Measurements from ENCODE around the gene MT1G. TPM values are rescaled to one million over a fixed set of nuclear protein-coding genes. Genes with fewer than 3 reads are reported as not detected.

MT1G gene
- total and polyA plus RNA-seq, 12 donors: 3.7 to 146 (median 14.1) TPM; not detected in 1

DNA sequence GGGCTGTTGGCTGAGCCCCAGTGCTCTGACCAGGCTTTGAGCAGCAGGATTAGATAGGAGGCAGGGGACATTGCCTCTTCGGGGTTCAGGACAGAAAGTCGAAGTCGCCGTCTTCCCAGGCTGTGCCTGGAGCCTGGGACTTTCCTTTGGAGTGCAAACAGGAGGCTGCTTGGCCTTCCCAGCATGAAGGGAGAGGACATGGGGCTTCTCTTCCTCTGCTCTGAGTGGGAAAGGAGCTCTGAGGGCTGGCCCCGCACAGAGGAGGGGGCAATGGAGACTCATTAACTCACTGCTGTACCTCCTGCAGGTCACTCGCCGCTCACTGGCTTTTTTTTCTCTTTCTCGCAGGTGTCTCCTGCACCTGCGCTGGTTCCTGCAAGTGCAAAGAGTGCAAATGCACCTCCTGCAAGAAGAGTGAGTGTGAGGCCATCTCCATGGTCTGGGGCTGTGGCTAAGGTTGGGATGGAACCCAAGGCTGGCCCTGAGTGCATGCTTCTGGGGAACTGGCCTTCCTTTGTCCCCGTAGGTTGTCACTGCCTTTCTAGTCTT, 9.5 kb downstream of the MT1G start:
- intact Hi-C loops (cut with DNase I): no loop called here
- Histone ChIP-seq H3K4me1 (replicated peaks in 1 of 2) (peaks cover 3 to 15% of the 10 kb centered on the region in 2 donors), H3K36me3 (replicated peaks in 1 of 2) (no peaks in the 10 kb centered on the region), H3K27ac (peak overlapping the region in 3 of 5 donors; percentile 60 to 96 (median 83)), H3K4me3 (peak overlapping the region in 1 of 4 donors; percentile 79), H3K27me3 (no peaks in the 10 kb centered on the region), H3K9me3 (replicated peaks in 1 of 3) (no peaks in the 10 kb centered on the region)
- 45 to 50% (median 47%) methylated on average over 6 to 10 of the region's 10 CpGs for WGBS, 4 donors
- DNase-seq: no peak
- TF ChIP-seq, protein P1, sequence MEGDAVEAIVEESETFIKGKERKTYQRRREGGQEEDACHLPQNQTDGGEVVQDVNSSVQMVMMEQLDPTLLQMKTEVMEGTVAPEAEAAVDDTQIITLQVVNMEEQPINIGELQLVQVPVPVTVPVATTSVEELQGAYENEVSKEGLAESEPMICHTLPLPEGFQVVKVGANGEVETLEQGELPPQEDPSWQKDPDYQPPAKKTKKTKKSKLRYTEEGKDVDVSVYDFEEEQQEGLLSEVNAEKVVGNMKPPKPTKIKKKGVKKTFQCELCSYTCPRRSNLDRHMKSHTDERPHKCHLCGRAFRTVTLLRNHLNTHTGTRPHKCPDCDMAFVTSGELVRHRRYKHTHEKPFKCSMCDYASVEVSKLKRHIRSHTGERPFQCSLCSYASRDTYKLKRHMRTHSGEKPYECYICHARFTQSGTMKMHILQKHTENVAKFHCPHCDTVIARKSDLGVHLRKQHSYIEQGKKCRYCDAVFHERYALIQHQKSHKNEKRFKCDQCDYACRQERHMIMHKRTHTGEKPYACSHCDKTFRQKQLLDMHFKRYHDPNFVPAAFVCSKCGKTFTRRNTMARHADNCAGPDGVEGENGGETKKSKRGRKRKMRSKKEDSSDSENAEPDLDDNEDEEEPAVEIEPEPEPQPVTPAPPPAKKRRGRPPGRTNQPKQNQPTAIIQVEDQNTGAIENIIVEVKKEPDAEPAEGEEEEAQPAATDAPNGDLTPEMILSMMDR (IDR thresholded peaks at IDR 0.05): no peak
- no peak for TF ChIP-seq POLR2A (IDR thresholded peaks at IDR 0.05)

- Histone ChIP-seq H3K9me3 (replicated peaks in 1 of 3) (no peaks in the 10 kb centered on the region), H3K36me3 (replicated peaks in 1 of 2) (no peaks in the 10 kb centered on the region), H3K27me3 (no peaks in the 10 kb centered on the region), H3K27ac (peak within 1 kb of the TSS; percentile 27 to 96 (median 60)), H3K4me3 (peak within 1 kb of the TSS in 2 of 4 donors; percentile 18 to 79), H3K4me1 (replicated peaks in 1 of 2) (peaks cover 3 to 15% of the 10 kb centered on the region in 2 donors)
- DNase-seq: peak; percentile 91 to 98 (median 96)
- intact Hi-C loops (cut with DNase I): no loop called here
- peak; percentile 17 to 65 for TF ChIP-seq POLR2A (IDR thresholded peaks at IDR 0.05)
- TF ChIP-seq, protein P1 (IDR thresholded peaks at IDR 0.05): no peak
- WGBS, 4 donors: 0 to 1% (median 0%) methylated on average over 12 to 46 of the region's 46 CpGs
Measured at GRCh38 chr16:56657555-56658326, 10.1 kb downstream of the MT1G start, which contains the start of gene MT1F. Gene MT1F (plus strand): TSS chr16:56657959. CDS start chr16:56658059, 100 bp downstream.

GRCh38 chr16:56653218-56653617, 14.6 kb downstream of the MT1G start:
- intact Hi-C loops (cut with DNase I): no loop called here
- WGBS, 4 donors: 86 to 89% (median 87%) methylated on average over 7 of the region's 7 CpGs
- DNase-seq: no peak
- Histone ChIP-seq H3K9me3 (replicated peaks in 1 of 3) (no peaks in the 10 kb centered on the region), H3K27ac (no peak overlapping the region), H3K36me3 (replicated peaks in 1 of 2) (no peaks in the 10 kb centered on the region), H3K4me3 (no peak overlapping the region), H3K27me3 (no peaks in the 10 kb centered on the region), H3K4me1 (replicated peaks in 1 of 2) (peaks cover under 1 to 7% of the 10 kb centered on the region in 2 donors)
- TF ChIP-seq, protein P1 (IDR thresholded peaks at IDR 0.05): no peak
- no peak for TF ChIP-seq POLR2A (IDR thresholded peaks at IDR 0.05)

- H3K4me3 ChIP-seq: no peak overlapping the region
- no peak for DNase-seq
- H3K27me3 ChIP-seq: no peaks in the 10 kb centered on the region
- no peaks in the 10 kb centered on the region for H3K9me3 ChIP-seq (replicated peaks in 1 of 3)
- H3K27ac ChIP-seq: no peak overlapping the region
- H3K4me1 ChIP-seq (replicated peaks in 1 of 2): peaks cover 0 to 5% of the 10 kb centered on the region in 2 donors
- TF ChIP-seq, protein P1 (IDR thresholded peaks at IDR 0.05): no peak
- TF ChIP-seq POLR2A (IDR thresholded peaks at IDR 0.05): no peak
- intact Hi-C loops (cut with DNase I): no loop called here
- WGBS, 4 donors: 22 to 82% (median 65%) methylated on average over 1 of the region's 1 CpG
- no peaks in the 10 kb centered on the region for H3K36me3 ChIP-seq (replicated peaks in 1 of 2)
Measured at GRCh38 chr16:56652600-56652999, 15.3 kb downstream of the MT1G start.

Measured in adrenal gland (tissue), 12 donors.